Cardiac muscle cell (in vitro differentiated cells and primary cell): ENCODE results near the gene FBXO34. TPM values are rescaled to one million over a fixed set of nuclear protein-coding genes. Genes with fewer than 3 reads are reported as not detected.

Experiments used
- DNase-seq, 2 donors: peaks; one replicate each; pipeline versions ENCODE4 v3.0.0 to v3.0.0-alpha.2; 2010 to 2017; ENCODE audit warnings: low read depth in 1 of 2, low spot score in 1 of 2
- H3K27ac ChIP-seq: fragments of 200-600 bp; sonication (generic); 2 replicates; pipeline ENCODE4 v1.5.1; 2016
- H3K27me3 ChIP-seq: fragments of 200-600 bp; sonication (generic); 2 replicates; pipeline ENCODE4 v1.6.0; 2016; ENCODE audit warnings: control low read depth
- H3K36me3 ChIP-seq: fragments of 200-600 bp; sonication (generic); 2 replicates; pipeline ENCODE4 v1.5.1; 2016; ENCODE audit warnings: control low read depth
- H3K4me1 ChIP-seq: fragments of 200-600 bp; sonication (generic); 2 replicates; pipeline ENCODE4 v1.8.1; 2017; ENCODE audit warnings: low read depth, mild to moderate bottlenecking, mixed run types
- H3K4me3 ChIP-seq: fragments of 200-600 bp; sonication (generic); 2 replicates; pipeline ENCODE4 v1.5.1; 2016; ENCODE audit warnings: mild to moderate bottlenecking
- H3K9me3 ChIP-seq: fragments of 200-600 bp; sonication (generic); 2 replicates; pipeline ENCODE4 v1.5.1; 2017; ENCODE audit warnings: low read depth, mild to moderate bottlenecking, control low read depth
- polyA plus RNA-seq: library from polyadenylated mRNA; unstranded; fragments of >200 nt; fragmentation: Nextera tagmentation; extraction: Ambion mirVana; gene quantifications from 2 replicates; pipeline ENCODE4 v1.2.1, GENCODE V29; 2016
- total RNA-seq: library from RNA; depleted of rRNA; stranded (reverse); fragments of >200 nt; gene quantifications from 2 replicates; pipeline ENCODE4 v1.2.3, GENCODE V29; 2016
- TF ChIP-seq, protein P1 (sequence below): IDR thresholded peaks from 2 replicates; pipeline ENCODE4 v1.5.1; 2012; ENCODE audit warnings: low read depth, mild to moderate bottlenecking, low read length

FBXO34 gene
- total and polyA plus RNA-seq, 2 experiments from 2014 or later, result 19.2 to 21.1 TPM

- H3K27me3 ChIP-seq, result no peaks in the 10 kb centered on the region
- TF ChIP-seq, protein P1, sequence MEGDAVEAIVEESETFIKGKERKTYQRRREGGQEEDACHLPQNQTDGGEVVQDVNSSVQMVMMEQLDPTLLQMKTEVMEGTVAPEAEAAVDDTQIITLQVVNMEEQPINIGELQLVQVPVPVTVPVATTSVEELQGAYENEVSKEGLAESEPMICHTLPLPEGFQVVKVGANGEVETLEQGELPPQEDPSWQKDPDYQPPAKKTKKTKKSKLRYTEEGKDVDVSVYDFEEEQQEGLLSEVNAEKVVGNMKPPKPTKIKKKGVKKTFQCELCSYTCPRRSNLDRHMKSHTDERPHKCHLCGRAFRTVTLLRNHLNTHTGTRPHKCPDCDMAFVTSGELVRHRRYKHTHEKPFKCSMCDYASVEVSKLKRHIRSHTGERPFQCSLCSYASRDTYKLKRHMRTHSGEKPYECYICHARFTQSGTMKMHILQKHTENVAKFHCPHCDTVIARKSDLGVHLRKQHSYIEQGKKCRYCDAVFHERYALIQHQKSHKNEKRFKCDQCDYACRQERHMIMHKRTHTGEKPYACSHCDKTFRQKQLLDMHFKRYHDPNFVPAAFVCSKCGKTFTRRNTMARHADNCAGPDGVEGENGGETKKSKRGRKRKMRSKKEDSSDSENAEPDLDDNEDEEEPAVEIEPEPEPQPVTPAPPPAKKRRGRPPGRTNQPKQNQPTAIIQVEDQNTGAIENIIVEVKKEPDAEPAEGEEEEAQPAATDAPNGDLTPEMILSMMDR, result no peak
- H3K9me3 ChIP-seq, result no peaks in the 10 kb centered on the region
- DNase-seq, result no peak
- H3K4me1 ChIP-seq, result peaks cover 10% of the 10 kb centered on the region
- H3K27ac ChIP-seq, result no peak overlapping the region
- no peaks in the 10 kb centered on the region for H3K36me3 ChIP-seq
- no peak overlapping the region for H3K4me3 ChIP-seq
Measured at GRCh38 chr14:55347748-55348147, 76.5 kb downstream of the FBXO34 start.

GRCh38 chr14:55348766-55349453, 77.7 kb downstream of the FBXO34 start:
- Histone ChIP-seq H3K9me3 (no peaks in the 10 kb centered on the region), H3K4me1 (peaks cover 7% of the 10 kb centered on the region), H3K4me3 (no peak overlapping the region), H3K36me3 (no peaks in the 10 kb centered on the region), H3K27me3 (no peaks in the 10 kb centered on the region), H3K27ac (no peak overlapping the region)
- no peak for DNase-seq
- TF ChIP-seq, protein P1, result no peak

DNA sequence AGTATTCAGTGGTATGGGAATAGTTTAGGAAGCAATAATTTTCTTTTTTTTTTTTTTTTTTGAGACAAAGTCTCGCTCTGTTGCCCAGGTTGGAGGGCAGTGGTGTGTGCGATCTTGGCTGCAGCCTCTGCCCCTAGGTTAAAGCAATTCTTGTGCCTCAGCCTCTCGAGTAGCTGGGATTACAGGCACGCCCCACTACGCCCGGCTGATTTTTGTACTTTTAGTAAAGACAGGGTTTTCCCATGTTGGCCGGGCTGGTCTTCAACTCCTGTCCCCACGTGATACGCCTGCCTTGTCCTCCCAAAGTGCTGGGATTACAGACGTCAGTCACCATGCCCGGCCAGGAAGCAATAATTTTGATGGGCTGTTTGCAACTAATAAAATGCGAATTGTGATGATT, 78.3 kb downstream of the FBXO34 start:
- H3K9me3 ChIP-seq, result no peaks in the 10 kb centered on the region
- H3K27ac ChIP-seq, result no peak overlapping the region
- no peak overlapping the region for H3K4me3 ChIP-seq
- DNase-seq, result no peak
- no peaks in the 10 kb centered on the region for H3K27me3 ChIP-seq
- H3K4me1 ChIP-seq, result peaks cover 9% of the 10 kb centered on the region
- no peaks in the 10 kb centered on the region for H3K36me3 ChIP-seq
- TF ChIP-seq, protein P1, result no peak

DNA sequence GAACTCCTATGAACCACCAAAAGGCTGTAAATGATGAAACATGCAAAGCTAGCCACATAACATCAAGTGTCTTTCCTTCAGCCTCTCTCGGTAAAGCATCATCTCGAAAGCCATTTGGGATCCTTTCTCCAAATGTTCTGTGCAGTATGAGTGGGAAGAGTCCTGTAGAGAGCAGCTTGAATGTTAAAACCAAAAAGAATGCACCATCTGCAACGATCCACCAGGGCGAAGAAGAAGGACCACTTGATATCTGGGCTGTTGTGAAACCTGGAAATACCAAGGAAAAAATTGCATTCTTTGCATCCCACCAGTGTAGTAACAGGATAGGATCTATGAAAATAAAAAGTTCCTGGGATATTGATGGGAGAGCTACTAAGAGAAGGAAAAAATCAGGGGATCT, 79.2 kb downstream of the FBXO34 start:
- no peaks in the 10 kb centered on the region for H3K36me3 ChIP-seq
- no peak for DNase-seq
- TF ChIP-seq, protein P1, result no peak

GRCh38 chr14:55351111-55351510, 79.9 kb downstream of the FBXO34 start:
- Histone ChIP-seq H3K4me3 (no peak overlapping the region), H3K4me1 (peaks cover 9% of the 10 kb centered on the region), H3K27ac (no peak overlapping the region), H3K36me3 (no peaks in the 10 kb centered on the region), H3K27me3 (no peaks in the 10 kb centered on the region), H3K9me3 (no peaks in the 10 kb centered on the region)
- TF ChIP-seq, protein P1, result no peak
- DNase-seq, result no peak

More for the DNA sequence above, 79.2 kb downstream of the FBXO34 start:
- Histone ChIP-seq H3K4me1 (peaks cover 9% of the 10 kb centered on the region), H3K27me3 (no peaks in the 10 kb centered on the region), H3K9me3 (no peaks in the 10 kb centered on the region), H3K4me3 (no peak overlapping the region), H3K27ac (no peak overlapping the region)
